Adipocyte (in vitro differentiated cells): ENCODE data around the gene CHD1L.

ENCODE experiments used
- DNase-seq: peaks from one replicate; pipeline ENCODE4 v3.0.0-alpha.2; 2015; ENCODE audit warnings: low read depth
- H3K27me3 ChIP-seq: replicated peaks from 2 replicates; pipeline ENCODE4 v1.7.0; 2013; ENCODE audit warnings: mild to moderate bottlenecking, low read length, moderate library complexity; ENCODE audit not compliant: control insufficient read depth, insufficient read depth
- H3K36me3 ChIP-seq: 2 replicates; pipeline ENCODE4 v1.7.0; 2013; ENCODE audit warnings: low read length, mild to moderate bottlenecking, moderate library complexity; ENCODE audit not compliant: control insufficient read depth, insufficient read depth, severe bottlenecking
- H3K4me1 ChIP-seq: 2 replicates; pipeline ENCODE4 v1.7.0; 2013; ENCODE audit warnings: mild to moderate bottlenecking, low read length, moderate library complexity; ENCODE audit not compliant: control insufficient read depth, insufficient read depth
- H3K4me3 ChIP-seq: 2 replicates; pipeline ENCODE4 v1.7.0; 2013; ENCODE audit warnings: mild to moderate bottlenecking, low read length, moderate library complexity
- H3K9ac ChIP-seq: 2 replicates; pipeline ENCODE4 v1.7.0; 2013; ENCODE audit warnings: mild to moderate bottlenecking, low read length, moderate library complexity
- H3K9me3 ChIP-seq: 2 replicates; pipeline ENCODE4 v1.7.0; 2013; ENCODE audit warnings: mild to moderate bottlenecking, low read length, moderate library complexity; ENCODE audit not compliant: control insufficient read depth

CHD1L gene

GRCh38 chr1:147336291-147336690 lies 93.8 kb downstream of the CHD1L start:
- Histone ChIP-seq H3K9me3 (no peaks in the 10 kb centered on the region), H3K4me1 (no peaks in the 10 kb centered on the region), H3K36me3 (no peaks in the 10 kb centered on the region), H3K27me3 (peaks cover 8% of the 10 kb centered on the region), H3K9ac (no peak overlapping the region), H3K4me3 (no peak overlapping the region)
- DNase-seq, result no peak

GRCh38 chr1:147337040-147337630 lies 94.7 kb downstream of the CHD1L start:
- Histone ChIP-seq H3K4me3 (no peak overlapping the region), H3K36me3 (no peaks in the 10 kb centered on the region), H3K9ac (no peak overlapping the region), H3K9me3 (no peaks in the 10 kb centered on the region), H3K27me3 (peaks cover 10% of the 10 kb centered on the region), H3K4me1 (no peaks in the 10 kb centered on the region)
- DNase-seq, result no peak

- no peak for DNase-seq
- H3K27me3 ChIP-seq, result peaks cover 10% of the 10 kb centered on the region
These were observed 96.1 kb downstream of the CHD1L start for GRCh38 chr1:147338571-147338970.

GRCh38 chr1:147341246-147341645 lies 98.8 kb downstream of the CHD1L start:
- Histone ChIP-seq H3K27me3 (peaks cover 10% of the 10 kb centered on the region), H3K4me1 (no peaks in the 10 kb centered on the region)

More at GRCh38 chr1:147338571-147338970, 96.1 kb downstream of the CHD1L start:
- no peak overlapping the region for H3K9ac ChIP-seq
- no peak overlapping the region for H3K4me3 ChIP-seq
- no peaks in the 10 kb centered on the region for H3K4me1 ChIP-seq
- no peaks in the 10 kb centered on the region for H3K9me3 ChIP-seq
- H3K36me3 ChIP-seq, result no peaks in the 10 kb centered on the region

More at GRCh38 chr1:147341246-147341645, 98.8 kb downstream of the CHD1L start:
- no peaks in the 10 kb centered on the region for H3K9me3 ChIP-seq
- no peak overlapping the region for H3K9ac ChIP-seq
- no peaks in the 10 kb centered on the region for H3K36me3 ChIP-seq
- H3K4me3 ChIP-seq, result no peak overlapping the region
- no peak for DNase-seq
